NCI-H526 (cell line): Measurements from ENCODE around the gene HACD2.
"Not testable (repeated sequence)": the region's sequence is repeated elsewhere in the genome, so short reads cannot be mapped to it uniquely, and the experiment has no call there.

Experiments used
- DNase-seq, 2 experiments: peaks; one replicate each; lab custom pipeline; 2025; lab: John Stamatoyannopoulos, UW

The HACD2 gene

GRCh38 chr3:123584988-123585937, at the start of gene HACD2:
TSS of gene HACD2 (minus strand) at chr3:123585053. CDS start at chr3:123585027, 26 bp downstream.
- DNase-seq = peak; percentile 92 to 98

- no peak for DNase-seq
These were observed 49.5 kb upstream of the HACD2 start for GRCh38 chr3:123634149-123635051.

GRCh38 chr3:123633530-123633929, 48.7 kb upstream of the HACD2 start:
- no peak for DNase-seq

DNA sequence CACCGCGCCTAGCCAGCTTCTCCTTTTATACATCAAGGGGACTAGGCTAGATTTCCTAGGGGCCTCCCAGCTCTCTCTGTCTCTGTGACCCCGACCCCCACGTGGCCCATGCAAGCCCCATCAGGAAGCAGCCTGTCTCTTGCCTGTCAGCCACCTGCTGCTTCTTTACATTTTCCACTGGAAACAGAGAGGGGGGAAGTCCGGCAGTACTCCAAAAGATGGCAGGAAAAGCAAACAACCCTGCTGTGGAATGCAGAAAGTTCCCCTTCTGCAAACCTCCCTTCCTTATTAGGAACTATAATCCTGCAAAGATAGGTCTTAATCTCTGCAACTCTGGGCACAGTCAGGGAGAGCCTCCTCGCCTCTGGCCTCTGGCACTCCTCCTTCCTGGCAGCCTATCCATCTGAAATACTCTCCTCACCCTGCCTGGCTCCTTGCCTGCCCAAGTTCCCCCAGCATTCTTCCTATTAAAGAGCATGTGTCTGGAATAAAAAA, 47.4 kb upstream of the HACD2 start:
- DNase-seq = no peak

GRCh38 chr3:123629747-123630047, 44.8 kb upstream of the HACD2 start:
- DNase-seq = no peak

DNA sequence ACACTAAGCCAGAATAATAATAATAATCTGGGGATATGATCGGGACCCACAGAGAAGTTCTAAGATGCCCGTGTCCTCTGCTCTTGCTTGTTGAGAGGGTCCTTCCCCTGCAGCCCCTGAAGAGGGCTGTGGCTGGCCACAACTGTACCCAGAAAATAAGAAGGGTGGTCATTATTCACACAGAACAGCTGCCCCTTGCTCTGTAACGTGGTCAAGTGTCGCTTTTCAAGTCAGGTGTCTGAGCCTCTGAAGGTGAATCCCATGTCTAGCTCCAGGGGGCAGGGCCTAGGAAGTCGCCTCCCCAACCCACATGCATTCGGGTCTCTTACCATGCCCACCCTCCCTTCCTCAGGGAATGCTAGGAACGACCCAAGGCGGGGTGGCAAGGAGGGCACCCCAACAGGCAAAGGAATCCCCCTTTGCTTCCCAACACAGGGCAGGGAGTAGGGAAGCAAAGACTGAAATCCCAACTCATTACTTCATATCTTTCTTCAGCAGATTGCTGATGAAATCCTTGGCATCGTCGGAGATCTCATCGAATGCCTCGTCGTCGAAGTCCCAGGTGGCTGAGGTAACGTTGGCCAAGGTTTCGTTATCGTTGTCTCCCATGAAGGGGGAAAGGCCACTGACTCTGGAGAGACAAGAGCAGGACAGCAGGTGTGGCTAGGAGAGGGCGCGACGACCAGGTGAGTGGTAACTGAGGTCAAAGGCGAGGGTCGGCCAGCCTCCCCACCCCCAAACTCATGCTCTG, 44.3 kb upstream of the HACD2 start:
- DNase-seq = no peak

GRCh38 chr3:123627673-123628670, 43.1 kb upstream of the HACD2 start:
- no peak for DNase-seq

DNA sequence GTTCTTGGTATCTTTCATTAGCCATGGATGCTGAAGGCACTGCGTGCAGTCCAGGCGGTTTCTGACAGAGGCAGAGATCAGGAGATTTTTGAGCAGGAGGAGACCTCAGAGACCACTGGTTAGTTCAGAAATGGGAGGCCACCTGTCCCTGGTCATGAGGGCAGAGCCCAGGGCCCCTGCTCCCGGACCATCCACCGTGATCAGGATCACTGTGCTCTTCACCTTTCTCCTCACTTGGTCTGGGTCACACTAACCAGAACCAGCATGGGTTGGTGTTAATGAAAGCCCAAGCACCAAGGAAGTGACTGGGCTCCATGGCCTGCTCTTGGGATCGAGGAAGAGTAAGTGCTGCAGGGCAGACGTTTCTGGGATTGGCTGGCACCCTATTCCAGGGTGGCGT, 42.0 kb upstream of the HACD2 start:
- no peak for DNase-seq

GRCh38 chr3:123624302-123624701, 39.4 kb upstream of the HACD2 start:
- no peak for DNase-seq

GRCh38 chr3:123623346-123623880, 38.6 kb upstream of the HACD2 start:
- DNase-seq = no peak

- DNase-seq = no peak
These were observed 37.9 kb upstream of the HACD2 start for GRCh38 chr3:123622766-123623165.

GRCh38 chr3:123621850-123622189, 37.0 kb upstream of the HACD2 start:
- DNase-seq = peak in 1 of 2 experiments; percentile 17

GRCh38 chr3:123621186-123621849, 36.5 kb upstream of the HACD2 start:
- no peak for DNase-seq

DNA sequence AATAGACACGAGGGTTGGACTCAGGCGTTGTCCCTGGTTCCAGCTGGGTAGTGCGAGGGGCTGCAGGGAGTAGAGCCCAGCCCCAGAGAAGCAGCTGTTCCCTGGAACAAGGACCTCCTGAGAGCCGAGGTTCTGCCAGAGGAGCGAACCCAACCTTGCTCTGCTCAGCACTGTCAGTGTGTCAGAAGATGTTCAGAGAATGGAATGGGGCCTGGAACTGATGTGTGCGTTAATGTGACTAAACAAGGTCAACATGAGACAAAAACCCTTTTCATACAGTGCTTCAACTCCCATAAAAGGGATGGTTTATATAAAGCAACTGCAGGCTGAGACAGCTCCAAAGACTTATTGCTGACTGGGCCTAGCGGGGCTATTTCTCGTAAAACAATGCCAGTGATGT, 35.5 kb upstream of the HACD2 start:
- no peak for DNase-seq

DNA sequence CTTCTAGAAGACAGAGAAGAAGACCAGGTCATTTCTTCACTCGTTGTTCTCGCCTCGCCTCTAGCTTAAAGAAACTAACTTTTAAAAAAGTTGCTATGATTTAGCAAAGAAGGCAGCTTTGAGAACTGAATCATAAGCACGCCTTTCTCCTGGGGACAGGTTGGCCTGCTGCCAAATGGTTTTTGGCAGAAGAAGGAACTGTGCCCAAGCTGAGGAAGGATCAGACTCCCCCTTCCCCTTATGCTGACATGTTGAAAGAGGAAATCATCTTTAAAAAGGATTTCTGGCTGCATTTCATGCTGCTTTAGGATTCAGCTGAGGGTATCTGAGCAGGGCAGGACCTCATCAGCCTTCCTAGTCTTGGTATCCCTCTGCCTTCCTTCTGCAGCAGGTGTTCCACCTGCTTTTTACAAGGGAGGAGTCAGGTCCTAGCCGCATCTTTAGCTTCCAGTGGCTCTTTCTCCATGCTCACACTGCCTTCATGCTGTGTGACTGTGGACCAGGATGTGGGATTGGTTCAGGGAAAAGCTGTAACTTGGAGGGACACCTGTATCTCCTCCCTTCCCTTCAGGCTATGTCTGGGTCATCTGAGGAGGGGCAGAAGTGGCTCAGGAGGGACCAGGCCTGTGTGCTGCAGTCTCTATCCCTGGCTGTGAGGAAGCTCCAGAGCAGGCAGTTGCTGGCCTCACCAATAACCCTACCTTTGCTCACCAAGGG, 34.1 kb upstream of the HACD2 start:
- DNase-seq = no peak

GRCh38 chr3:123618076-123618708, 33.3 kb upstream of the HACD2 start:
- DNase-seq = no peak

GRCh38 chr3:123616593-123616992, 31.7 kb upstream of the HACD2 start:
- no peak for DNase-seq

GRCh38 chr3:123613543-123613942, 28.7 kb upstream of the HACD2 start:
- DNase-seq = no peak

DNA sequence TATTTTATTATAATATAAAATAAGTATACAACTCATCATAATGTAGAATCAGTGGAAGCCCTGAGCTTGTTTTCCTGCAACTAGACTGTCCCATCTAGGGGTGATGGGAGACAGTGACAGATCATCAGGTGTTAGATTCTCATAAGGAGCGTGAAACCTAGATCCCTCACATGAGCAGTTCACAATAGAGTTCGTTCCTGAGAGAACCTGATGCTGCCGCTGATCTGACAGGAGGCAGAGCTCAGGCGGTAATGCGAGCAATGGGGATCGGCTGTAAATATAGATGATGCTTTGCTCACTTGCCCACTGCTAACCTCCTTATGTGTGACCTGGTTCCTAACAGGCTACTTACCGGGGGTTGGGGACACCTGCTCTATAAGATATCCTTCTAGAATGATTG, 26.8 kb upstream of the HACD2 start:
- not testable (repeated sequence) for DNase-seq
